Coronary artery (tissue), 2 donors: ENCODE data around the gene TSPYL1.

Source experiments
- DNase-seq: peaks from one replicate; pipeline ENCODE4 v3.0.0-alpha.2; 2017; ENCODE audit warnings: low spot score
- H3K27ac ChIP-seq, 2 donors: fragments of 200-600 bp; sonication (generic); one replicate each; pipeline ENCODE4 v1.5.1; 2016 to 2019
- H3K4me3 ChIP-seq: fragments of 200-600 bp; sonication (generic); 2 replicates; pipeline ENCODE4 v1.5.1; 2016; ENCODE audit warnings: mild to moderate bottlenecking, moderate library complexity
- TF ChIP-seq, protein P1 (sequence below): fragments of 200-600 bp; sonication (generic); IDR thresholded peaks from one replicate; pipeline ENCODE4 v1.5.1; 2019; ENCODE audit warnings: antibody characterized with exemption

Gene TSPYL1

GRCh38 chr6:116271149-116271708 lies 8.5 kb downstream of the TSPYL1 start:
- no peak for DNase-seq
- TF ChIP-seq, protein P1, sequence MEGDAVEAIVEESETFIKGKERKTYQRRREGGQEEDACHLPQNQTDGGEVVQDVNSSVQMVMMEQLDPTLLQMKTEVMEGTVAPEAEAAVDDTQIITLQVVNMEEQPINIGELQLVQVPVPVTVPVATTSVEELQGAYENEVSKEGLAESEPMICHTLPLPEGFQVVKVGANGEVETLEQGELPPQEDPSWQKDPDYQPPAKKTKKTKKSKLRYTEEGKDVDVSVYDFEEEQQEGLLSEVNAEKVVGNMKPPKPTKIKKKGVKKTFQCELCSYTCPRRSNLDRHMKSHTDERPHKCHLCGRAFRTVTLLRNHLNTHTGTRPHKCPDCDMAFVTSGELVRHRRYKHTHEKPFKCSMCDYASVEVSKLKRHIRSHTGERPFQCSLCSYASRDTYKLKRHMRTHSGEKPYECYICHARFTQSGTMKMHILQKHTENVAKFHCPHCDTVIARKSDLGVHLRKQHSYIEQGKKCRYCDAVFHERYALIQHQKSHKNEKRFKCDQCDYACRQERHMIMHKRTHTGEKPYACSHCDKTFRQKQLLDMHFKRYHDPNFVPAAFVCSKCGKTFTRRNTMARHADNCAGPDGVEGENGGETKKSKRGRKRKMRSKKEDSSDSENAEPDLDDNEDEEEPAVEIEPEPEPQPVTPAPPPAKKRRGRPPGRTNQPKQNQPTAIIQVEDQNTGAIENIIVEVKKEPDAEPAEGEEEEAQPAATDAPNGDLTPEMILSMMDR, result no peak
- Histone ChIP-seq H3K4me3 (no peak overlapping the region), H3K27ac (no peak overlapping the region)

GRCh38 chr6:116268589-116269293 lies 11.0 kb downstream of the TSPYL1 start:
- TF ChIP-seq, protein P1, result peak; percentile 50
- H3K4me3 ChIP-seq, result no peak overlapping the region
- no peak for DNase-seq
- no peak overlapping the region for H3K27ac ChIP-seq

GRCh38 chr6:116267836-116268588 lies 11.7 kb downstream of the TSPYL1 start:
- TF ChIP-seq, protein P1, result no peak
- Histone ChIP-seq H3K27ac (no peak overlapping the region), H3K4me3 (no peak overlapping the region)
- DNase-seq, result no peak

DNA sequence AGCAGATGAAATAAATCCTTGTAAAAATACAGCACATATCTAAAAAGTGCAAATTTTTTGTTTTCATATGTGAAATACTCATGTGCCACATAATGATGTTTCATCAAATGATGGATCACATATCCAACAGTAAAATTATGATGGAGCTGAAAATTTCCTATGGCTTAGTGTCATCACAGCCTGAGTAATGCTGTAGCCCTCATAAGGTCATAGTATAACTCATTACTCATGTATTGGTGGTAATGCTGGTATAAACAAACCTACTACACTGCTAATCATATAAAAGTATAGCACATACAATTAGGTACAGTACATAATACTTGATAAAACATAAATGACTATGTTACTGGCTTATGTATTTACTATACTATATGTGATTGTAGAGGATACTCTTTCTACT lies 12.9 kb downstream of the TSPYL1 start:
- H3K27ac ChIP-seq, result no peak overlapping the region
- TF ChIP-seq, protein P1, result no peak

DNA sequence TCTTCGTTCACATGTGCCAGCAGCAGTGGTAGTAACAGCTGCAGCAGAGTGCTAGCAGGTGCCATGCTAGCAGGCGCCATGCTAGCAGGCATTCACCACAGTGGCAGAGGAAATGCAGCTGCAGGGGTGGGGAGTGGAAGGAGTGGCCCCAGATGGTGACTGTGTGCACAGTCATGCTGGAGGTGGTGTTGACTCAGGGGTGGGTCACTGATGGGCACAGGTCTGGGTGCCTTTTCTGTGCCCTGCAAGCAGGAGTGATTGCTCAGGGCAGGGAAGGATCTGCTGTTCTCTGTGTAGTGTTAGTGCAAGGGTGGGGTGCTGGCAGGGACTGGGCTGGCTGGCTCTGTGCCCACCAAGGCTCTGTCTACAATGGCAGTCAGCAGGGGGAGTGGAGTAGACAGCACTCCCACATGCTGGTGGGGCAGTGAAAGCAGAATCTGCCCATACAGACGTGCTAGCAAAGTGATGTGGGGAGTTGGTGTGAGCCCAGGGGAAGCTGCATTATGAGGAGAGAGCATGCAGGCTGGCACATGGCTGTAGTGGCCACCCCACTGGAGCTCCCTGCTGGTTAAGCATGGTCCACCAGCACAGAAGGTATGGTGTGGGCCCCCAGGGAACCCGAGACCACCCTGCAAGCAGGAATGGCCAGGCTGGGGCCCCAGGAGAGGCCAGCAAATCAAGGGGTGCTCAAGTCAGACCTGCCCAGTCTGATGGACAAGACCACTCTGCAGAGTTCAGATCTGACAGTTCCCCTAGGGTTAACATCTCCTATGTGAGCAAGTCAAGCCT lies 14.5 kb downstream of the TSPYL1 start:
- no peak for DNase-seq
- TF ChIP-seq, protein P1, result no peak
- H3K27ac ChIP-seq, result no peak overlapping the region
- no peak overlapping the region for H3K4me3 ChIP-seq

More for the DNA sequence above, 12.9 kb downstream of the TSPYL1 start:
- H3K4me3 ChIP-seq, result no peak overlapping the region
- no peak for DNase-seq

DNA sequence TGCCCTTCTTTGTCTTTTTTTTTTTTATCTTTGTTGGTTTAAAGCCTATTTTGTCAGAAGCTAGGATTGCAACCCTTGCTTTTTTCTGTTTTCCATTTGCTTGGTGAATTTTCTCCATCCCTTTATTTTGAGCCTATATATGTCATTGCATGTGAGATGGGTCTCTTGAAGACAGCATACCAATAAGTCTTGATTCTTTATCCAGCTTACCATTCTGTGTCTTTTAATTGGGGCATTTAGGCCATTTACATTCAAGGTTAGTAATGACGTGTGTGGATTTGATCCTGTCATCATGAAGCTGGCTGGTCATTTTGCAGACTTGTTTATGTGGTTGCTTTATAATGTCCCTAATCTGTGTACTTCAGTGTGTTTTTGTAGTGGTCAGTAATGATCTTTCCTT lies 16.4 kb downstream of the TSPYL1 start:
- TF ChIP-seq, protein P1, result no peak
- no peak for DNase-seq

More for the DNA sequence above, 16.4 kb downstream of the TSPYL1 start:
- Histone ChIP-seq H3K27ac (no peak overlapping the region), H3K4me3 (no peak overlapping the region)
